ENCODE measurements around the gene CAMK2D. TPM values are rescaled to one million over a fixed set of nuclear protein-coding genes. Genes with fewer than 3 reads are reported as not detected.

Gene CAMK2D
- total RNA-seq, 2 experiments from 2014 or later = 29.9 to 32.9 TPM

DNA sequence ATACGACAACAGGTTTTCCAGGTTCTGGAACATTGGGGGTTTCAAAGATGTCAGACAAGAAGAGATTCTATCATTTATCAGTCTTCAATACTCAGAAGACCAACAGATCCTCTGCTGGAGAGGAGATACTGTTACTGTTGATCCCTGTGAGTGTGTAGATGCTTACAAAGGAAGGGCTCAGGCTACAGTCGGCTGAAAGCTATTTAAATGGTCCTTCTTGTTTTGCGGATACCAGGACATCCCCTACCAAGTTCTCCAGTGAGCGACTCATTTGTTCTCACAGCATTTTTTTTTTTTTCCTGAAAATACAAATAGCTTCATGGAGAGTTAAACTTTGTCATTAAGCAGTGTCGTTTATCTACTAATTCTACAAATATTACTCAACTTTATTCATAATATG is 201.6 kb downstream of the CAMK2D start:
- no peak overlapping the region for H3K4me3 Mint-ChIP-seq
- H3K9me3 ChIP-seq (ENCODE audit: control insufficient read depth in 1 of 2, insufficient read depth in 1 of 2, low read length in 2 of 2) = no peaks in the 10 kb centered on the region
- H3K27me3 Mint-ChIP-seq = no peaks in the 10 kb centered on the region
- TF ChIP-seq, protein P1, sequence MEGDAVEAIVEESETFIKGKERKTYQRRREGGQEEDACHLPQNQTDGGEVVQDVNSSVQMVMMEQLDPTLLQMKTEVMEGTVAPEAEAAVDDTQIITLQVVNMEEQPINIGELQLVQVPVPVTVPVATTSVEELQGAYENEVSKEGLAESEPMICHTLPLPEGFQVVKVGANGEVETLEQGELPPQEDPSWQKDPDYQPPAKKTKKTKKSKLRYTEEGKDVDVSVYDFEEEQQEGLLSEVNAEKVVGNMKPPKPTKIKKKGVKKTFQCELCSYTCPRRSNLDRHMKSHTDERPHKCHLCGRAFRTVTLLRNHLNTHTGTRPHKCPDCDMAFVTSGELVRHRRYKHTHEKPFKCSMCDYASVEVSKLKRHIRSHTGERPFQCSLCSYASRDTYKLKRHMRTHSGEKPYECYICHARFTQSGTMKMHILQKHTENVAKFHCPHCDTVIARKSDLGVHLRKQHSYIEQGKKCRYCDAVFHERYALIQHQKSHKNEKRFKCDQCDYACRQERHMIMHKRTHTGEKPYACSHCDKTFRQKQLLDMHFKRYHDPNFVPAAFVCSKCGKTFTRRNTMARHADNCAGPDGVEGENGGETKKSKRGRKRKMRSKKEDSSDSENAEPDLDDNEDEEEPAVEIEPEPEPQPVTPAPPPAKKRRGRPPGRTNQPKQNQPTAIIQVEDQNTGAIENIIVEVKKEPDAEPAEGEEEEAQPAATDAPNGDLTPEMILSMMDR (IDR thresholded peaks at IDR 0.05) = no peak
- H3K36me3 Mint-ChIP-seq (ENCODE audit: low read depth) = peaks cover 7% of the 10 kb centered on the region
- no peak overlapping the region for H3K27ac Mint-ChIP-seq
- CTCF ChIA-PET = interaction anchor here (1.5 kb wide), 1 partner anchor 12 kb away, joined by 4 read pairs; no protein-coding TSS in a partner anchor
- peaks cover 1% of the 10 kb centered on the region for H3K4me1 ChIP-seq (ENCODE audit: insufficient read depth, low read length)
- peaks cover 24% of the 10 kb centered on the region for H3K4me1 Mint-ChIP-seq (ENCODE audit: low read depth)
- no peaks in the 10 kb centered on the region for H3K27me3 ChIP-seq (ENCODE audit: control insufficient read depth in 1 of 2, insufficient read depth in 2 of 2, low read length in 2 of 2)
- no peak for ATAC-seq (ENCODE audit: poor library complexity)
- no peaks in the 10 kb centered on the region for H3K9me3 Mint-ChIP-seq
- intact Hi-C loops (cut with DNase I, micrococcal nuclease) = no loop called here
- no peak overlapping the region for H3K4me3 ChIP-seq (ENCODE audit: low read length)
- DNase-seq = no peak
- H3K36me3 ChIP-seq (ENCODE audit: insufficient read depth, low read length) = no peaks in the 10 kb centered on the region
- POLR2A ChIA-PET = no interaction called here
- no peak overlapping the region for H3K27ac ChIP-seq (ENCODE audit: low read depth in 1 of 2, low read length in 2 of 2)

- no peaks in the 10 kb centered on the region for H3K27me3 Mint-ChIP-seq
- H3K4me1 ChIP-seq (ENCODE audit: insufficient read depth, low read length) = no peaks in the 10 kb centered on the region
- no peak overlapping the region for H3K4me3 Mint-ChIP-seq
- no peak overlapping the region for H3K4me3 ChIP-seq (ENCODE audit: low read length)
- H3K9me3 Mint-ChIP-seq = no peaks in the 10 kb centered on the region
- peaks cover 17% of the 10 kb centered on the region for H3K36me3 Mint-ChIP-seq (ENCODE audit: low read depth)
- TF ChIP-seq, protein P1 (IDR thresholded peaks at IDR 0.05) = no peak
- H3K4me1 Mint-ChIP-seq (ENCODE audit: low read depth) = peaks cover 6% of the 10 kb centered on the region
- ATAC-seq (ENCODE audit: poor library complexity) (no peak), DNase-seq (no peak)
- ChIA-PET POLR2A (interaction anchor here (1.6 kb wide), 1 partner anchor 9 kb away, joined by 5 read pairs; no protein-coding TSS in a partner anchor), CTCF (interaction anchor here (1.3 to 1.5 kb wide), 3 partner anchors 9 to 15 kb away, joined by 3 to 6 read pairs (median 4); no protein-coding TSS in a partner anchor)
- H3K27ac ChIP-seq (ENCODE audit: low read depth in 1 of 2, low read length in 2 of 2) = no peak overlapping the region
- intact Hi-C loops (cut with DNase I, micrococcal nuclease) = no loop called here
- H3K27me3 ChIP-seq (ENCODE audit: control insufficient read depth in 1 of 2, insufficient read depth in 2 of 2, low read length in 2 of 2) = no peaks in the 10 kb centered on the region
- peaks cover 3% of the 10 kb centered on the region for H3K36me3 ChIP-seq (ENCODE audit: insufficient read depth, low read length)
- no peak overlapping the region for H3K27ac Mint-ChIP-seq
- H3K9me3 ChIP-seq (ENCODE audit: control insufficient read depth in 1 of 2, insufficient read depth in 1 of 2, low read length in 2 of 2) = no peaks in the 10 kb centered on the region
Observed at GRCh38 chr4:113556382-113557134, 205.0 kb downstream of the CAMK2D start.

DNA sequence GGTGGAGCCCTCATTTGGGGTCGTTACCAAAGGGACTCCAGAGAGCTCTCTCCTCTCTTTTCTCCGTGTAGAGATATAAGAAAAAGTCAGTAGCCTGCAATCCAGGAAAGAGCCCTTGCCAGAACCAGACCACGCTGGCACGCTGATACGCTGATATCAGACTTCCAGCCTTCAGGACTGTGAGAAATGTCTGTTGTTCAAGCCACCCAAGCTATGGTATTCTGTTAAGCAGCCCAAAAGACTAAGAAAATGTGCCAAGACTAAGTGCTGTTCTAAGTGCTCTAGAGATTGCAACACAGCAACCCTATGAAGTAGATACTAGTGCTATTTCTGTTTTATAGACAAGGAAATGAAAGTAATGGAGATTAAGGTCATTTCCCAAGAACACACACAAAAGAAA is 205.7 kb downstream of the CAMK2D start:
- peaks cover 7% of the 10 kb centered on the region for H3K36me3 ChIP-seq (ENCODE audit: insufficient read depth, low read length)
- no peak overlapping the region for H3K4me3 ChIP-seq (ENCODE audit: low read length)
- TF ChIP-seq, protein P1 (IDR thresholded peaks at IDR 0.05) = no peak
- H3K4me1 ChIP-seq (ENCODE audit: insufficient read depth, low read length) = no peaks in the 10 kb centered on the region
- ChIA-PET CTCF (interaction anchor here (1.4 to 1.5 kb wide), 2 partner anchors 9 to 14 kb away, joined by 3 to 4 read pairs; no protein-coding TSS in a partner anchor), POLR2A (no interaction called here)
- no peak for ATAC-seq (ENCODE audit: poor library complexity)
- intact Hi-C loops (cut with DNase I, micrococcal nuclease) = no loop called here
- H3K27ac ChIP-seq (ENCODE audit: low read depth in 1 of 2, low read length in 2 of 2) = no peak overlapping the region
- no peaks in the 10 kb centered on the region for H3K9me3 Mint-ChIP-seq
- peaks cover 6% of the 10 kb centered on the region for H3K4me1 Mint-ChIP-seq (ENCODE audit: low read depth)
- no peak overlapping the region for H3K4me3 Mint-ChIP-seq
- H3K27ac Mint-ChIP-seq = no peak overlapping the region
- H3K9me3 ChIP-seq (ENCODE audit: control insufficient read depth in 1 of 2, insufficient read depth in 1 of 2, low read length in 2 of 2) = no peaks in the 10 kb centered on the region
- no peaks in the 10 kb centered on the region for H3K27me3 Mint-ChIP-seq
- peaks cover 18% of the 10 kb centered on the region for H3K36me3 Mint-ChIP-seq (ENCODE audit: low read depth)
- H3K27me3 ChIP-seq (ENCODE audit: control insufficient read depth in 1 of 2, insufficient read depth in 2 of 2, low read length in 2 of 2) = no peaks in the 10 kb centered on the region
- DNase-seq = no peak

Measured in CD4-positive, alpha-beta T cell (primary cell).